SKM-1 (cell line): ENCODE data around the gene OR6S1.
A peak's percentile ranks its signal among the peaks of the same experiment; 100 is the strongest.
"Not testable (repeated sequence)": the region's sequence is repeated elsewhere in the genome, so short reads cannot be mapped to it uniquely, and the experiment has no call there.

Experiments
- DNase-seq: peaks from one replicate; lab custom pipeline; 2025; ENCODE audit not compliant: unreplicated experiment; lab: John Stamatoyannopoulos, UW

OR6S1 gene

DNA sequence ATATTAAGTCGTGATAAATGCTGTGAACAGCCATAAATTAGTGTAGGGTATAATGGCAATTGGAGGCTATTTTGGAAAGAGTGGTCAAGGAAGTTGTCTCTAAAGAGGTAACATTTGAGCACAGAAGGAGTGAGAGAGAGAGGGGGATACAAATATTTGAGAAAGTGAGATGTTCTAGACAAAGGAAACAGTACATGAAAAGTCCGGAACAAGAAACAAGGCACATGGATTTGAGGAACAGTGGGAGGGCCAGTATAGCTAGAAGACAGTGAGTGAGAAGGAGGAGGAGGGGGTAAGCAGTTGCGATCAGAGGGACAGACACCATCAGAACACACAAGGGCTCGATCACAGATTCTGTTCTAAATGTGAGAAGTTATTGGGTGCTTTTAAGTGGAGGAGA is 30.2 kb downstream of the OR6S1 start:
- DNase-seq: no peak

DNA sequence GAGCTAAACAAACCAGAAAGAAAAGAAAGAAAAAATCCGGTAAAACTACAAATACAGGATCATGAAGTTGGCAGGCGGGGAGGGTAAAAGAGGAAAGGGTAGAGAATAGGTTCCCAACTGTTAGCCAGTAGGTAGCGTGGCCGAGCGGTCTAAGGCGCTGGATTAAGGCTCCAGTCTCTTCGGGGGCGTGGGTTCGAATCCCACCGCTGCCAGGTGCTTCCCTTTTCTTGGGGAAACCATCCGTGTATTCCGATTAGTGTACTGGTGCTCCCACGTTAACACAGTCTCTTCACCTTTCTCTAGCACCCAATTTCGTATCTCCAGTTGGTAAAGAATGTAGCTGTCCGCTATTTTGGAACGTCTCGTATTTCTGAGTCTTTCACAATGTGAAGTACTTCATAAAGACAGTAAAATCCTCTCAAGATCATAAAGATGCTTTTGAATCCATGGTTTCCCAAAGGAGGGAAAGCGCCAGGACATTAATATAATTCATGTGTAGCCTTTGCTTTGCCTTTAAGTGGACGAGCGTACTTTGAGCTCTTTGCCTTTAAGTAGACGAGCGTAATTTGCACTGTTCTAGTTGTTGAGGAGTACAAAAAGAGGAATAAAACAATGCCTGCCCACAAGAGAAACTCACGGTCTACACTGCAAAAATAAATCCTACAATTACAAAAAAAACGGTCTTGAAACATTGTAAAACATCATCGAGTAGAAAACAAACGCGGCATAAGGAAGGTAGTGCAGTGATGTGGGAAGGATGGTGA is 31.3 kb downstream of the OR6S1 start:
- DNase-seq: peak; percentile 30

DNA sequence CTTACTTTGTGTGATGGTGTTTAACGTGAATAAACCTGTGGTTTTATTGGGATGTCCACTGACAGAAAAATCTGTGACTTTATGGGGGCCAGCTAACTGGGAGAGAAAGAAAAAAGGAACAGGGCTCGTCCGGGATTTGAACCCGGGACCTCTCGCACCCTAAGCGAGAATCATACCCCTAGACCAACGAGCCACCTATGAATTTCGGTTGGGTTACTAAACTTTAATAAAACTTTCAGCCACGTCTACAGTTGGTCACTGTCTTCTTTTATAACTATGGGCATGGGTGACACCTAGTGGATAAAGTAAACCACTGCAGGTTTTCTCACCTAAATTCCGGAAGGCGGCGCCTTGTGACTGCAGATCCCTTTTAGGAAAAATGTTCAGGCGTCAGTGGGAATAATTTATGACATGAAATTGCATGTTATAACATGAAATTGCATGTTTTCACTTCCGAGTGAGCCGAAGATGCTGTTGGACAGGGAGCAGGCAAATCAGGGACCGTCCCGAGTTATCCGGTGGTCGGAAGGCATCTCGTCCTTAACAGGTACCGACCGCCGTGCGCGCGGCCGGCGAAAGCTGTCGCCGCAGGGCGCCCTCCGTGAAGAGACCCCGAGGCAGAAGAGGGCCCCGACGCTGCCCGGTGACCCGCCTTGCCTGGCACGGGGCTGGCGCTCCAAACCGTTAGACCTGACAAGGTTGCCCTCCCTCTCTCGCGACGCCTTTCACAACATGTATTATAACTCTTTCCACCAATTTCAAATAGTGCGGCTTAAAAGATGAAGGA is 32.1 kb downstream of the OR6S1 start:
- peak; percentile 59 for DNase-seq

DNA sequence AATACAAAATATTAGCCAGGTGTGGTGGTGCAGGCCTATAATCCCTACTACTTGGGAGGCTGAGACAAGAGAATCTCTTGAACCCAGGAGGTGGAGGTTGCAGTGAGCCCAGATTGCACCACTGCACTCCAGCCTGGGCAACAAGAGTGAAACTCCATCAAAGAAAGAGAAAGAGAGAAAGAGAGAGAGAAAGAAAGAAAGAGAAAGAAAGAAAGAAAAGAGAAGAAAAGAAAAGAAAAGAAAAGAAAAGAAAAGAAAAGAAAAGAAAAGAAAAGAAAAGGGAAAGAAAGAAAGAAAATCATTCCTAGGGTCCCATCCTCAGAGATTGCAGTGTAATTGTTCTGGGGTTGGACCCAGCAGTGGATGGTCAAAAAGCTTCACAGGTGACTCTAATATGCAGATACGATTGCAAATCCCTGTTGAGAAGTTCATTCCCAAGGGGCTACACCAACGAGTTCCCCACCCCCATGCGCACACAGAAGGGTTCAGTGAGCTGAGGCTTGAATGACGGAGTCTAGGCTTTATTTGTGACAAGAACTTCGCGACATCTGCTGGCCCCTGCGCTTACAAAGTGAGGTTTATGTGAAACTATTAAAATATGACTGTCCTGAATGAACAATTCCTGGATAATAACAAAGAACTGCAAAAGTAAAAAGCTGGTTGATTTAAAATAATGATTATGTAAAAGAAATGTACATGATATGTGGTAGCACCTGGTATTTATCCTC is 32.9 kb downstream of the OR6S1 start:
- no peak for DNase-seq

DNA sequence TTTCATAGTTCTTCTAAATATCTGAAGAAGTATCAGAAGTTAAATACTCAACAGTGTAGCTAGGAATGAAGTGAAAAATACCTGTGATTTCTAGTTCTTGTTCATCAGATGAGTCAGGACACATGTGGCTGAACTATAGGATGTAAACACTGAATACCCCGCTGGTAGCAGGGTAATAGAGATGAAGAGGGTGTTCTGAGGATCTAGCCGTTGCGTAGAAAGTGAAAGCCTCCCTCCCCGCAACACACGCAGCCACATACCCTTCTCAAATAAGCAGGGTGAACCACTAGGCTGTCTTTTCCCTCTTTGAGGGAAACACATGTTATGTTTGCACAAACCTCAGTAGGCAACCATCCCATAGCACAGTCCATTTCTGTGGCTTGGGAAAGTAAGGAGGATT is 33.9 kb downstream of the OR6S1 start:
- DNase-seq: no peak

DNA sequence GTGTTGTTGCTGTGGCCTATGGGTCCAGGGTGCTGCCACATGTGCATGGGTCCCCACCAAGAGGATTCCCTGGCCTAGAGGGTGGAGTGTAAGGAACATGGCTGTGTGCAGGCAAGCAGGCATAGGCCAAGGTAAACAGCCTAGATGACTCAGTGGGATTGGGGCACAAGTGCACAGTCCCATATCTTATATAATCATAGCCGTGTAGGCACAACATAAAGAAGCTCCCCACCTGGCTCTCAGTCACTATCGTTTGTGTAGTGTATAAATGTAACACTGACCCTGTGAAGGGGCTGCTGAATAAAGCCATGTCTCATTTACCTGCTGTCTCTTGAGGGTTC is 34.6 kb downstream of the OR6S1 start:
- DNase-seq: no peak

DNA sequence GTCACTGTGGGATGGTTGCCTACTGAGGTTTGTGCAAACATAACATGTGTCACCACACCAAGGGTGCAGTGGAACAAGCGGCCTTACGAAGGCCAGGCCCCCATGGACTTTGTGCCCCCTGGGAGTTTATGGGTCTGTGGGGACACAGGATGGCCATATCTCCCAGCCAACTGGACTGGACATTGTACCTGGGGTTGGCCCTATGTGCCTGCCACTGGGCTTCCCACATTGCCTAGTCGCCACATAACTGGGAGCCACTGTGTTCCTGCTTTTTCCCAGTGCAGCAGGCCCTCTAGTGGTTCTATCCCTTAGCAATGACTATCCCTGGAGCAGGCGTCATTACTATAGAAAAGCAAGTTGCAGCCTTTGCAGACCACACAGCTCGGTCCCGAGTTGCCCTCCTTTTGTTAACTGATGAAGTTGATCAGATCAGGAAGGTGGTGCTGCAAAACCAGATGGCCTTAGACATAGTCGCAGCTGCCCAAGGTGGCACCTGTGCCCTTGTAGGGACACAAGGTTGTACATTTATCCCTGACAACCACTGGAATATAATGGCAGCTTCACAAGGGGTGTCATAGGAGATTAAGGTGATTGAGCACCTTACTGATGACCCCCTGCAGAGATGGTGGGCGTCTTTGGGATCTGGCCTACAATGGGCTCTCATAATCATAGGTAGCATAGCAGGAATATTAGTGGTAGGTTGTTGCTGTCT is 35.1 kb downstream of the OR6S1 start:
- DNase-seq: peak; percentile 0

DNA sequence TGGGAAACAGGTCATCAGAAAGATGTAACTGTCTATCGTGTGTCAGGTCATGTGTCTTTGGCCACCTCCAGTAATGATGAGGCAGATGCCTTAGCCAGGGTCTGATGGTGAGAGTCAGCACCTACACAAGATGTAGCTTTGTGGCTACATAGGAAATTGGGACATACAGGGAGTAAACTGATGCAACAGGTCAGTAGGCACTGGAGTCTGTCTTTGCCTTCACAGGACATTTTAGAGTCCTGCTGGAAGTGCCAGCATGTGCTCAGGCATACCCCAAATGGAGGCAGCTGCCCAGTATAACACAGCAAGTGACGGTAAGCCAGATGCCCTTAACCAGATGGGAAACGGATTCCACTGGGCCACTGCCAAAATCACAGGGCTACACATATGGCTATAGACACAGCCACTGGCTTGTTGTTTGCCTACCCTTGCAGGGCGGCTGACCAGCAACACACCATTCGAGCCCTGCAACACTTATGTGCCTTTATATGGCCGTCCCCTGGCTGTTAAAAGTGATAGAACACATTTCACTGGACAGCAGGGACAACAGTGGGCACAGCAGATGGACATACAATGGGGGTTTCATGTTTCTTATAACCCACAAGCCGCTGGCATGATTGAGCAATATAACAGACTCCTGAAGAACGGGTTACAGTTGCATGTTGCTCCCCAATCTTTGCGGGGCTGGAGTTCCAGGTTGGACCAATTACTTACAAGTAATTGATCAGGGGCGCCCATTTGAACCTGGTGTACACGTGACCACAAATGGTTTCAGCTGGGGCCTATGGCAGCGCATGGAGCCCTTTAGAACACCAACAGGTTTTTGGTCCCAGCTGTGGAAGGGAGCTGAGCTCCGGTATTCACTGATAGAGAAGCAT is 37.4 kb downstream of the OR6S1 start:
- no peak for DNase-seq

DNA sequence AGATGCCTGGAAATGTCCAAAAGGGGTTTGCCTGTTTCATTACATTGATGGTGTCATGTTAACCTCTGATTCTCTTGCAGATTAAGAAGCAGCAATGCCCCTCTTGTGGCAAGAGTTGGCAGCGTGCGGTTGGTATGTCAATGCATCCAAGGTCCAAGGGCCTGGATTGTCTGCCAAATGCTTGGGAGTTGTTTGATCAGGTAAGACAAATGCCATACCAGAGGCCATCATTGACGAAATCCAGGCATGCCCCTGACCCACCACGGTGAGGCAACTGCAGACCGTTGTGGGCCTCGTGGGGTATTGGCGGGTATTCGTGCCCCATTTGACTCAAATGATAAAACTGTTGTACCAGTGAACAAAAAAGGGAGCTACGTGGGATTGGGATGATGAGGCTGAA is 38.9 kb downstream of the OR6S1 start:
- DNase-seq: no peak

DNA sequence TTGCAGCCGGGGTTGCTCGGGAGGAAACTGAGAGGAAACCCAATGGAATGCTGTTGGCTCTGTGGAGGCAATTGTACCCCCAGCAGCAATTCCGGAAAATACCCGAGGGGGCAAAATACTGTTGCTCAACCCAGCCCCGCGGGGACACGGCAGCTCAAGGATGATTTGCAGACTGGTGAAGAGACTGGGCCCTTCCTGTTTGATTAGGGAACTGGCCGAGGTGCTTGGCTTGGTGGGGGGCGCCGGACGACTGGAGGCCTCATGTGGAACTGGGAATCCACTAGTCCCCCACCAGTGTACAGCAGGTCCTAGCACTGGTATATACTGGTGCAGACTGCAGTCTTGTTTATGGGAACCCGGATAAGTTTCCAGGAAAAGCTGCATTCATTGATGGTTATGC is 40.0 kb downstream of the OR6S1 start:
- no peak for DNase-seq

DNA sequence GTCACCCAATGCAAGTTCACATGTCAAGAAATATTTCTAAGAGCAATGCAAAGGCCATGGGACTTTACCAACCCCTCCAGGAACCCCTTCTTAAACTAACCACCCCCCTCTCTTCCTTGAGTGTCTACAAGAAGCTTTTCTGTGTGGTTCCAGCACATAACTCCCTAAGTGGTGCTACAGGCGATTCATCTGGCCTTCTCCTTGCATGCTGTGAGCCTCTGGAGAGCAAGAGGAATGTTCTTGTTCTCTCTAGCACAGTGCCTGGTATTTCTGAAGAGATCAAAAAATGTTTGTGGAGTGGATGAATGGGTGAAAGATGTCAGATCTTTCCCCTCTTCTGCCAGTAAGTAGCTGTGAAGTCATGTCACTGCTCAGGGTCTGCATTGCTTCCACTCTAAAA is 44.4 kb downstream of the OR6S1 start:
- no peak for DNase-seq

DNA sequence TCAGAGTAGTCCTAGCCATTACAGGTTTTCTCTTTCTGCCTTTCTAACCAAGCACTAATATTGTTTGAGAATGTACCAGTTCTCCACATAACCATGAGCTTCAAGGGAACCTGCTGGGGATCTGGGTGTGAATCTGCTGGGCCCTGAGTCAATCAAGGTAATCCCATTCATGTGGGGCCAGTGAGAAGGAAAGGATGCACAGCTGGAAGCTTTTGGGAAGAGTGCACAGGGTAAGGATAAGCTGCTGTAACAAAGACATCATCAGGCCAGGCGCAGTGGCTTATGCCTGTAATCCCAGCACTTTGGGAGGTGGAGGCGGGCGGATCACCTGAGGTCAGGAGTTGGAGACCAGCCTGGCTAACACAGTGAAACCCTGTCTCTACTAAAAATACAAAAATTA is 45.8 kb downstream of the OR6S1 start:
- DNase-seq: not testable (repeated sequence)

DNA sequence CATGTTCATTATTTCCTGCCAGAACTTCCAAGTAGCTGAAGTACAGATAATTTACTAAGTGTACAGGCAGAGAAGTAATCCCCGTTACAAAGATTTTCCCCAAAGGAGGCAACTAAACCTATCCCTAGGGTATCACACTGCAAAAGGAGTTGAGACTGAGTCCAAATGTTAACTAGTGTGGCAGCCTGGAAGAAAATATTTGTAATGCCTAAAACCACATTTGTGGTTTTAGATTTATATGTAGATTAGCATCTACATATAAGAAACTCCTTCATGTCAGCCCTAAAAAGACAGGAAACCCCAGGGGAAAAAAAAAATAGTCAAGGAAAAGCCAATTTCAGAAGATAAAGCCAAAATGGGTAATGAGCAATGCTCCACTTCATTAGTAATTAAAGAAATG is 48.9 kb downstream of the OR6S1 start:
- no peak for DNase-seq

DNA sequence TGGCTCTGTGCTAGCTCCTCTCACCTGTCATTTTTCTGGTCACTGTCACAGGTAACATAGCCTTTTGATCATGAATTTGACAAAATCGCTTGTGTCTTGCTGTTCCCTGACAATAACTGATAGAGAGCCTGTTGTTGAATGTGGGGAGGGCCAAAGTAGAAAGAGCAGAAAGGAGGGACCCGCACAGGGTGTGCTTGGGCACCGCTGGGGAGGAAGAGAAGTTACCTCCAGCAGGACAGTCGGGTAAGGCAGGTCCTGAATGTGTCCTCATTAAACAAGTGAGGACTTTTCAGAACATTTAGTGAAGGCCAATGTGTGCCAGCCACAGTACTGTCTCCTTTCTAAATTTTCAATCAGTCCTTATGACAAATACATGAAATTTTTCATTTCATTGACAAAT is 50.3 kb downstream of the OR6S1 start, which contains the start of gene RNASE12:
Gene RNASE12, minus strand, starts transcription at position 142 of the 400 bp plus-strand sequence. CDS start 653 bp downstream, outside the sequence.
- no peak for DNase-seq
